Retinal pigment epithelial cell (primary cell): ENCODE measurements around the gene SMPD1.
A peak's percentile ranks its signal among the peaks of the same experiment; 100 is the strongest.
"Not testable (repeated sequence)": the region's sequence is repeated elsewhere in the genome, so short reads cannot be mapped to it uniquely, and the experiment has no call there.

Experiments used
- DNase-seq: peaks from one replicate; pipeline ENCODE4 v3.0.0-alpha.2; 2010; ENCODE audit warnings: low read depth
- H3K4me3 ChIP-seq: 2 replicates; pipeline ENCODE4 v1.5.1; 2011; ENCODE audit warnings: mild to moderate bottlenecking, low read length, control low read depth, moderate library complexity
- CTCF ChIP-seq: conservative IDR thresholded peaks from 2 replicates; pipeline ENCODE4 v1.5.1; 2011; ENCODE audit warnings: low read depth, low read length, control low read depth, inconsistent platforms

Gene SMPD1

GRCh38 chr11:6388748-6389147, 1.5 kb upstream of the SMPD1 start:
- no peak overlapping the region for H3K4me3 ChIP-seq
- DNase-seq: no peak
- no peak for TF ChIP-seq CTCF

- TF ChIP-seq CTCF: no peak
- peak overlapping the region; percentile 74 for H3K4me3 ChIP-seq
- no peak for DNase-seq
These were observed 620 bp downstream of the SMPD1 start for GRCh38 chr11:6390718-6391469.

GRCh38 chr11:6391537-6392134, 1.4 kb downstream of the SMPD1 start:
- no peak for DNase-seq
- no peak for TF ChIP-seq CTCF
- H3K4me3 ChIP-seq: no peak overlapping the region

GRCh38 chr11:6392251-6392650, 2.0 kb downstream of the SMPD1 start:
- not testable (repeated sequence) for DNase-seq

GRCh38 chr11:6393989-6394670, 3.9 kb downstream of the SMPD1 start:
- TF ChIP-seq CTCF: no peak
- no peak for DNase-seq
- H3K4me3 ChIP-seq: no peak overlapping the region

More at GRCh38 chr11:6392251-6392650, 2.0 kb downstream of the SMPD1 start:
- not testable (repeated sequence) for H3K4me3 ChIP-seq

- H3K4me3 ChIP-seq: no peak overlapping the region
These were observed 5.3 kb downstream of the SMPD1 start for GRCh38 chr11:6395470-6396060.

More at GRCh38 chr11:6395470-6396060, 5.3 kb downstream of the SMPD1 start:
- TF ChIP-seq CTCF: no peak
- no peak for DNase-seq
